SHP77 (cell line): ENCODE results near the gene CTXN1.
"Not testable (repeated sequence)": the region's sequence is repeated elsewhere in the genome, so short reads cannot be mapped to it uniquely, and the experiment has no call there.

Experiments used
- DNase-seq, 2 experiments: peaks; one replicate each; lab custom pipeline; 2025; lab: John Stamatoyannopoulos, UW

CTXN1 gene

DNA sequence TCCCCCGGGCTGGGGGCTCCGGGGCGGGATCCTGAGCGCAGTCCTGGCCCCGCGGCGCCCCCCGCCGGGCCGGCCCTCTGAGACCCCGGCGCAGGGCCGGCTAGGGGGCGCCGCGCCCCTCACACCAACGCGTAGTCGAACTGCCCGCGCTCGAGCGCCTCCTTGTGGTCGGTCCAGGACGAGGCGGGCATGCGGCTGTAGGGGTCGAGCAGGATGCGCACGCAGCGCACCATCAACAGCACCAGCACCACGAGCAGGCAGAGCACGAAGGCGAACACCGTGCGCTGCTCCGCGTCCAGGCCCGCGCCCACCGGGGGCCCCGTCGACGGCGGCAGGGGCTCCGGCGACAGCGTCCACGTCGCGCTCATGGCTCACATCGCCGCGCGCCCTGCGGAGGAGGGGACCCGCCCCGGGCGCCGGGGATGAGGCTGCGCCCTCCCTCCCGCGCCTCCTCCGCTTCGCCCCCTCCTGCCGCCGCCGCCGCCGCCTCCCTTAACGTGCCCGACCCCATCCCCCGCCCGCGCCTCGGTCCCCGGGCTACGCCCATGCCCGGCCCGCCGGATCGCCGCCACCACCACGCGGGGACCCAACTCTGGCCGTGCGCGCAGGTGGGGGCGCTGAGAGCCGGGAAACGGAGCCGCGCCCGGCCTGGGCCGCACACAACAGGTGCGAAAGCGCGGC is 624 bp downstream of the CTXN1 start:
- DNase-seq = peak; percentile 53 to 68

GRCh38 chr19:7924651-7925170 is 1.2 kb downstream of the CTXN1 start:
- no peak for DNase-seq

DNA sequence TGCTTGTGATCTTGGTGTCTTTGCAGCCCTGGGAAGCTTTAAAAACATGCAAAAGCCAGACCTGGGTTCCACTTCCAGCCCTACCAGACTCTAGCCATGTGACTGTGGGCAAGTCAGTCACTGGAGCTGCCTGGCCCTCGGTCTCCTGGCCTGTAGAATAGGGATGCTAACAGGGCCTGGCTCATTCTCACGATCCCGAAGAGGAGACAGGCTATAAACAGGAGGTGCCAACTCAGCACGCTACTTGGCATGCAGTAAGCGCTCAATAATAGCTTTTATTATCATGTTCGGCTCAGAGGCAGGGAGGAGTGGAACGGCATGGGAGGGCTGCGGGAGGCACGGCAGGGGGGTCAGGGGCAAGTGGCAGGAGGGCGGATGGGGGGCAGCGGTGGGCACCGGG is 1.7 kb downstream of the CTXN1 start:
- DNase-seq = no peak

DNA sequence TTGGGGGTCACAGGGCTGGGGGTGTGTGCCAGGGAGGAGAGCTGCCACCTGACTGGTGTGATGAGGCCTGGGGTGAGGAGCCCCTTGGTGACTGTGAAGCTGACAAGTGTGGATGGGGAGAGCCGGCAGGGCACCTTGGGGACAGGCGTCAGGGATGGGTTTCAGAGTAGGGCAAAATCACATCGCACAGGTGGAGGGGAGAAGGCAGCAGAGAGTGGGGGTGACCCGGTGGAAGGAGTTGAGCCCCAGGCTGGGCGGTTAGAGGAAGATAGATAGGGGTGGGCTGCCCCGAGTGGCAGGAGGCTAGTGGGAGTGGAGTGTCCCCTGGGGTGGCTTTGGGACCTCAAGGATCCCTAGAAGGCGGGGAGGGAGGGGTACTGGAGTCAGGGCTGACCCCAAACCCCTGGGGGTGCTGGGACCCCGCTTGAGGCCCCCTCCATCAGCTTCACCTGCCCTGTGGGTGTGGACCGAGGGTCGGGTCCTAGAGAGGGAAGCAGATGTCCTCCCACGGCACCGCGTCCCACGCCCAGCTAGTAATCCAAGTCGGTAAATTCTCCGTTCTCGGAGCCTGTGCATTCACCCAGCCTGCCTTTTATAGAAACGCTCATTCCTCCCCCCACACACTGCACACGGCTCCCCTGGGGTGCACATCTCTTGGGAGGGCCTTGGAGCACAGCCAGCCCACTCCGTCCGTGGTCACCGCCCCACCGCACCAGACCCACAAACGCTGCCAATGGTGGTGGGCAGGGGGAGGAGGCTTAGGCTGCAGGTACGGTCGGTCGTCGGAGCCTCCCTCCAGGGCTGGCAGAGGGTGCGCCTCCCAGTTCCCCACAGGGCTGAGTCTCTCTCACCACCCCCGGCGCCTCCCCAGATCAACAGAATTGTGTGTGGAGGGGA is 2.4 kb downstream of the CTXN1 start:
- no peak for DNase-seq

GRCh38 chr19:7922836-7923195 is 3.1 kb downstream of the CTXN1 start:
- DNase-seq = no peak

GRCh38 chr19:7921967-7922835 is 3.7 kb downstream of the CTXN1 start:
- DNase-seq = no peak

DNA sequence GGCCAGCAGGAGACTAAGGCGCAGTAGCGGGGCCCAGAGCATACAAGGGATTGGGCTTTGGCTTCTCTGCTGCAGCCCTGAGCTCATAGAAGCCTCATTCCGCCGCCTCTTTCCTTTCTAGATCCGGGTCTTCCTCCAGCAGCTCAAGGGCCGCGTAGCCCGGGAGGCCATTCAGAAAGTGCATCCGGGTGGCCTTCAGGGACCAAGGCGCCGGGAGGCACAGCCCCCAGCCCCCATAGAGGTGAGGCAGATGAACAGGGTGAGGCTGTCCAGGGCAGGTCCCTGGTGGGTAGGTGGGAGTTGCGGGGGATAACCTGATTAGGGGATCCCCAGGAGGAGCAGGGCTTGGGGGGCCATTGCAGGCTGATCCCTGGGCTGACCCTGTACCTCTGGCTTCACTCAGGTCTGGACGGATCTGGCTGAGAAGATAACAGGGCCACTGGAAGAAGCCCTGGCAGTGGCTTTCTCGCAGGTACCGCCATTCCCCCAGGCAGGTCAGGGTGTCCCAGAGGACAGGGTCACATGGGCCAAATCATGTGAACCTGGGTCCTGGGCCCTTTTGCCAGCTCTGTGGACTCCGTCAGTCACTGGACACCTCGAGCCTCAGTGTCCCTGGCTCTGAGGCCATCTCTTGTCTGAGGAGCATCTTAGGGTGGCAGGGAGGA is 4.5 kb downstream of the CTXN1 start:
- DNase-seq = peak in 1 of 2 experiments; percentile 42

- DNase-seq = peak; percentile 92 to 98
Observed at GRCh38 chr19:7920519-7921301, 5.2 kb downstream of the CTXN1 start.

DNA sequence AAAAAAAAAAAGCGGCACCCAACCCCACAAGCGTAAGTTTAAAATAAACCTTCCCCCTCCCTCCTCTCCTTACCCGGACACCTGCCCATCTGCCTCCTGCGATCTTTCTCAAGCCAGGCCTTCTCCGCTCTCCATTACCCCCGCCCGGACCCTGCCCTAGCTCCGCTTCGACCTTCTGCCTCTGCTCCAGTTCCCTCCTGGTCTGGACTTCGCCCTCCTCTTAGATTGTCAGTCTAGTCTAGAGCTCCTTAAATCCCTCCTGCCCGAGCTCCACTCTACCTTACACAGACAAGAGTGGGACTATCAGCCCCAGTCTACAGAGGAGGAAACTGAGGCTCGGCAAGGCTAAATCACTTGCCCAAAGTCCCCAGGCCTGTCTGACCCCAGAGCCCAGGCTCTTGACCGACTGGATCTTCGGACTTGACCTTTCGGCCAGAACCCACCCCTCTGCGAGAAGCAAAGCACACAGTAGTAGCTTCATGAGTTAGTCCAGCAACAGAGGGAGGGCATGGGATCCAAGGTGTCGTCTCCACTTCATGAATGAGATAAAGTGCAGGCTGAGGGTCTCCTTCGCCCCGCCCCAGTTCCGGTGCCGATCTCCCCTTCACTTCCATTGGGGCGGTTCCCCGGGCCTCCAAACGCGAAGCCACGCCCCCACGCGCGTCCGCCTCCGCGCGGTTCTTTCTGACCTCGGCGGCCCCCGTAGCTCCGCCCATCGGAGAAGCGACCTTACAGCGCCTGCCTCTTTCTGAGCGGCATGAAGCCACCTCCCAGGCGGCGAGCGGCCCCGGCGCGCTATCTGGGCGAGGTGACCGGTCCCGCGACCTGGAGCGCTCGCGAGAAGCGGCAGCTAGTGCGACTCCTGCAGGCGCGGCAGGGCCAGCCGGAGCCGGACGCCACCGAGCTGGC is 6.1 kb downstream of the CTXN1 start, which contains the start of gene SNAPC2:
TSS of gene SNAPC2 (plus strand) at position 729 of the 909 bp plus-strand sequence. CDS start at position 758, 29 bp downstream.
- peak; percentile 90 to 93 for DNase-seq

GRCh38 chr19:7918615-7919421 is 7.1 kb downstream of the CTXN1 start:
- peak in 1 of 2 experiments; percentile 21 for DNase-seq

GRCh38 chr19:7918062-7918614 is 7.8 kb downstream of the CTXN1 start:
- DNase-seq = not testable (repeated sequence)

- DNase-seq = peak; percentile 45 to 69
Observed at GRCh38 chr19:7917267-7918061, 8.5 kb downstream of the CTXN1 start.

GRCh38 chr19:7916955-7917266 is 9.0 kb downstream of the CTXN1 start:
- no peak for DNase-seq

DNA sequence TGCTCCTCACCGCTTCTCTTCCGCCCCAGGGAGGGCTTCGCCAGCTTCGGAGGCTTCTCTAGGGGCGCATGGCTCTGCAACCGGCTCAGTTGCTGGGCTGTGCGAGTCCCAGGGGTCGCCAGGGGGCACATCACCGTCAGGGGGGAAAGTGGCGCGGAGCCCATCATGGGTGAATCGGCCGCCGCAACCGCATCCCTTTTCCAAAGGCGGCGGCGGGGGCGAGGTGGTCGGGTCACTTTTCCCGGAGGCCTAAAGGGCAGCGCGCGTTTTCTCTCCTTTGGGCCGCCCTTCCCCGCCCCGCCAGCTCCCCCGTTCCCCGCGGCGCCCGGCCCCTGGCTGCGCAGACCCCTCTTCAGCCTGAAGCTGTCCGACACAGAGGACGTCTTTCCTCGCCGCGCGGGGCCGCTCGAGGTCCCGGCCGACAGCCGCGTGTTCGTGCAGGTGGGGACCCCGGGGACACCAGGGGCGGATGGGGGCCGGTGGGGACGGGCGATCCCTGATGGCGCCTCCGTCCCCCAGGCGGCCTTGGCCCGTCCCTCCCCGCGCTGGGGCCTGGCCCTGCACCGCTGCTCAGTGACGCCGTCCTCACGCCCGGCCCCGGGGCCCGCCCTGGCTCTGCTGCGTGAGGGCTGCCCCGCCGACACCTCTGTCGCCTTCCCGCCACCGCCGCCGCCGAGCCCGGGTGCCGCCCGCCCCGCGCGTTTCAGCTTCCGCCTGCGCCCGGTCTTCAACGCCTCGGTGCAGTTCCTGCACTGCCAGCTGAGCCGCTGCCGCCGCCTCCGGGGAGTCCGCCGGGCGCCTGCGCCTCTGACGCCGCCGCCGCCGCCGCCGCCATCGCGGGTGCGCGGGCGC is 9.6 kb downstream of the CTXN1 start:
- peak in 1 of 2 experiments; percentile 34 for DNase-seq

DNA sequence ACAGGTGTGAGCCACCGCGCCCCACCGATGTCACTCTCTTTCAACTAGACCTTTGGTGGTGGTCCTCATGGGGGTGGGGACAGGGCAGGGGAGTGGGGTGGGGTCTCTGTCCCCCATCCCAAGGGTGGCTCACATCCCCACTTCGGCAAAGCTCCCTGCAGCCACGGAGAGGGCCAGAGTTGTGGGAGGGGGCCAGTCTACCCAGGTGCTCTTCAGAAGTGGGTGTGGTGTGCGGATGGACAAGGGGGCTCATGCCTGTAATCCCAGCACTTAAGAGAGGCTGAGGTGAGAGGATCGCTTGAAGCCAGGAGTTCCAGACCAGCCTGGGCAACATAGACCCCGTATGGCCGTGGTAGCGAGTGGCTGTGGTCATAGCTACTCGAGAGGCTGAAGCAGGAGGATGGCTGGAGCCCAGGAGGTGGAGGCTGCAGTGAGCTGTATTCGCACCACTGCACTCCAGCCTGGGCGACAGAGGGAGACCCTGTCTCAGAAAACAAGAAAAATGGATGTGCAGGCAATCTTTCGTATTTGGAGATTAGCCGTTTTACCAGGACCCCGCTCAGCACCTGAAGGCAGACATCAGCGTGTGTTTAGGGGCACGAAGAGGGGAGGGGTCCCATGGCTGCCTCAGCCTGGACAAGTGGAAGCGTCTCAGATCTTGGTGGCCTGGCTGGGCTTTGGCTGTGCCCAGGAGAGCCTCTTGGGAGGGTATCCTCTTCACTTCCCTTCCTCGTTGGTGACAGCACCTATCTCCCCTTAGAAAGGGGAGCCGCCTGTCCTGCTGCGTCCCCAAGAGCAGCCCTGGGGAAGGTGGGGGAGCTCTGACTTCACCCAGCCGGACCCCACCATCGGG is 10.5 kb downstream of the CTXN1 start:
- DNase-seq = no peak

- DNase-seq = no peak
Observed at GRCh38 chr19:7914598-7915045, 11.3 kb downstream of the CTXN1 start, which contains the start of gene TGFBR3L. Gene TGFBR3L (plus strand): TSS chr19:7914830.
